Stimulated activated CD8-positive, alpha-beta memory T cell treated with anti-CD3 and anti-CD28 coated beads, Interleukin-15, amount 100 ng/mL, for 4 hours (primary cell): ENCODE results near the gene LRP3.
A peak's percentile ranks its signal among the peaks of the same experiment; 100 is the strongest.
"Not testable (repeated sequence)": the region's sequence is repeated elsewhere in the genome, so short reads cannot be mapped to it uniquely, and the experiment has no call there.

Experiments used
- DNase-seq, 2 donors: peaks; one replicate each; pipeline ENCODE4 v3.0.0-alpha.2; 2020; ENCODE audit warnings: low read depth in 2 of 2

Gene LRP3

DNA sequence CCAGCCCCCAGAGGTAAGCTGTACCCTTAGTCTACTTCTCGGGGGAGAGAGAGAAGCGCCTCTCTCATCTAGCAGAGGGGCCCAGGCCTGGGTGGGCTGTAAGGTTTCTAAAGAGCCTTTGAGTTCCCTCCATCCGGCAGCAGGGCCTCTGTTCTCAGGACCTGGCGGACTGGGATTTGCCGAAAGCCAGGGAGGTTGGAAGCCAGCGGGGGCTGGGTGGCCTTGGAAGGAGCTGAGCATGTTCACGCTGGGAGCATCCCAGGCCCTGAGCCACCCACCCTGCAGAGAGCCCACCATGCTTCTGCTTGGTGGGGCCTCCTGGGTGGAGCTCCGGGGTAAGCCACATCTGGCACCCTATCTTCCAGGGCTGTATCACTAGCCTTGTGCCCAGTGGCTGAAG, 23.8 kb downstream of the LRP3 start:
- DNase-seq: no peak

GRCh38 chr19:33219261-33219815, 25.2 kb downstream of the LRP3 start:
- DNase-seq: no peak

DNA sequence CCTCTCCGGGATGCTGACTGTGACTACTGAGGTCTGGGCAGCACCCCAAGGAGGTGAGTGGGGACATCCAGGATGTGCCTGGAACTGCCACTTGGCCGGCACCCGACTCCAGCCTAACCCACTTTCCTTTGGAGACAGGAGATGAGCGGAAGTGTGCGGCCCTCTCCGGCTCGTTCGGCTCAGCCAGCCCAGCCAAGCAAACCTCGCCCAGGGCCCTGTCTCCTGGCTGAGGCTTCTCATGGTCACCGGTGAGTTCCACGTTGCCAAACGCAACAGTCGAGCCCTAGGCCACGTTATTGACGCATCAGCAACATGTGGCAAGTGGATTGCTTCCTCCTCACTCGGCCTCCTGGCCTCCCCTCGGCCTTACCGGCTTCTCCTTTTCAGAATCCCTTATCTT, 26.0 kb downstream of the LRP3 start:
- no peak for DNase-seq

GRCh38 chr19:33220735-33221134, 26.6 kb downstream of the LRP3 start:
- DNase-seq: no peak

DNA sequence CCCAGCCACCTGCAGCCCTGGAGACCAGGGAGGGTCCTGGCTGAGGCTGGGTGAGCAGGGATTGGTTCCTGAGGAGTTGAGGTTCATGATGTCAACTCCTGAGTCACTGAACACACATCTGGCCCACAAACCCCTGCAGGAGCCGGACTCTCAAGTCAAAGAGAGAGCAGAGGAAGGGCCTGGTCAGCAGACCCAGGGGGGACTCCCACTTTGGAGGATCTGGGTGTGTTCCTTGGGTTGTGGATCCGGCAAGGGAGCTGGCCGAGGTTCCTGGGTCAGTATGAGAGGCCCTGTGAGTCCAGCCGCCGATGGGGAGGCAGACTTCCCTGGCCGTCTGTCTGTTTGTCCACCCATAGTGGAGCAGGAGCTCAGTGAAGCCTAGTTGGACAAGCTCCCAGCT, 27.5 kb downstream of the LRP3 start:
- no peak for DNase-seq

- DNase-seq: not testable (repeated sequence)
These were observed 28.1 kb downstream of the LRP3 start for GRCh38 chr19:33222255-33222654.

GRCh38 chr19:33224694-33225457, 30.7 kb downstream of the LRP3 start:
- no peak for DNase-seq

- no peak for DNase-seq
These were observed 31.4 kb downstream of the LRP3 start, which contains the start of gene SLC7A10 for GRCh38 chr19:33225458-33225926. SLC7A10 (minus strand) TSS chr19:33225850; CDS start chr19:33225703, 147 bp downstream.

GRCh38 chr19:33226550-33227241, 32.6 kb downstream of the LRP3 start:
- no peak for DNase-seq

- no peak for DNase-seq
These were observed 33.1 kb downstream of the LRP3 start for GRCh38 chr19:33227242-33227650.

GRCh38 chr19:33227870-33228599, 33.9 kb downstream of the LRP3 start:
- DNase-seq: no peak

DNA sequence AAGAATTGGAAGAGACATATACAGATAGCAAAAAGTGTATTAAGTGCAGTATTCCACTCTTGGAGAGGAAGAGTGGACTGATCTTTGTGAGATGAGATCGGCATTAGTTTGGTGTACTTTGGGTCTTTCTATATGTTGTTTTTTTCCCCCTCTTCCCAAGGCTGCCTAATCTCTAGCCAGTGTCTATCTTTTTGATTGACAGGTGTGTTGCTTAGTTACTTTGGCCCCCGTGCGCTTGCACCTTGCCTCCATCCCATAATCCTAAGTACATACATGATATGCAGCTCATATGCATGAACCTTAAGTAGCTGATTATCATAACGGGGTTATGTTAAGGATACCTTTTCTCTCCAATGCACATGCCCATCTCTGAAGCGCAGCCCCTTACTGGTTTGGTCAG, 35.8 kb downstream of the LRP3 start:
- no peak for DNase-seq

GRCh38 chr19:33231511-33231910, 37.4 kb downstream of the LRP3 start:
- DNase-seq: no peak

- no peak for DNase-seq
These were observed 38.5 kb downstream of the LRP3 start for GRCh38 chr19:33232656-33233055.

DNA sequence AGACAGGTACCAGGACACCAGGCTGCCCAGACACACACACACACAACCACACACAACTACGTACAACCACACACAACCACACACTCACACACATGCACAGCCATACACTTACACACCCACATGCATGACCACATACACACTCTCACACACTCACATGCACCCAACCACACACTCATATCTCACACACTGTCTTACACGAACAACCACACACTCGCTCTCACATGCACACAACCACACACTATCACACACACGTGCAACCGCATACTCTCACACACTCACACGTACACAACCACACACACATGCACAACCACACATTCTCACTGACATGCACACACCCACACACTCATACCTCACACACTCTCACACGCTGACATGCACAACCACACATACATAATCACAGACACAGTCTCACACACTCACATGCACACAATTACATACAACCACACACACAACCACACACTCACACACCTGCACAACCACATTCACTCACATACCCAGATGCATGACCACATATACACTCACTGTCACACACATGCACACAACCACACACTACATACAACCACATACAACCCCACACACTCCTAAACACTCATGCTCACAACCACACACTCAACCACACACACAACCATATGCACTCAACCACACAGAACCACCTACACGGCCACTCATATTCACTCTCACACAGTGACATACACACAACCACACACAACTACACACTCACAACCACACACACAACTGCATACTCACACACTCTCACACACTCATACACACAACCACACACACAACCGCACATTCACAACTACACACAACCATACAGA, 39.1 kb downstream of the LRP3 start:
- no peak for DNase-seq

- no peak for DNase-seq
These were observed 40.0 kb downstream of the LRP3 start for GRCh38 chr19:33234092-33234491.

GRCh38 chr19:33234736-33235135, 40.6 kb downstream of the LRP3 start:
- DNase-seq: no peak

- DNase-seq: peak; percentile 30 to 52
These were observed 41.3 kb downstream of the LRP3 start for GRCh38 chr19:33235269-33235995.

DNA sequence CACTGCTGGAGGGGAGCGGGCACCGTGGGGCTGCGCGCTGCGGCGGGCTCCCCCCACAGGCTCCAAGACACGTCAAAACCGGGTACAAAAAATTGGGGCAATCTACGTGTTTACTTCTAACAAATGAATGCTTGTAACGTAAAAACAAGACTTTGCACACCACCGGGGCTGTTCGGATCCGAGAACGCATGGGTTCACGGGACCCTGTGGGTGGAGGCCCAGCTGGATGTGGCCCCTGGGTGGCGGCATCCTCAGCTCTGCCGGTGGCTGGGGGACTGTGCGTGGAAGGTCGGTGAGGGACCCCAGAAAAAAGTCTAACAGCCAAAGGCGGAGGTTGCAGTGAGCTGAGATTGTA, 41.8 kb downstream of the LRP3 start:
- DNase-seq: no peak

- DNase-seq: no peak
These were observed 42.7 kb downstream of the LRP3 start for GRCh38 chr19:33236696-33237390.
